WTC11 (cell line): ENCODE measurements around the gene ZNF677.

ENCODE experiments used
- CTCF ChIP-seq: fragments of 200-600 bp; IDR thresholded peaks from 2 replicates; pipeline ENCODE4 v1.8.0; 2022; ENCODE audit warnings: antibody characterized with exemption
- GTF2I ChIP-seq: fragments of 250-450 bp; sonication (Bioruptor Pico); conservative IDR thresholded peaks from 2 replicates; pipeline ENCODE4 v1.4.0; 2021; ENCODE audit warnings: mild to moderate bottlenecking
- NFYB ChIP-seq: sonication (generic); formaldehyde crosslinking; conservative IDR thresholded peaks from 2 replicates; pipeline ENCODE4 v1.8.0; 2022; ENCODE audit warnings: low read depth, missing genetic modification reagents

GRCh38 chr19:53195265-53195903 lies 59.3 kb downstream of the ZNF677 start:
- TF ChIP-seq CTCF (peak; percentile 81), NFYB (no peak), GTF2I (CRISPR knock-in tag) (no peak)
